Neuron (in vitro differentiated cells): ENCODE results near the gene REV1.
"Not testable (repeated sequence)": the region's sequence is repeated elsewhere in the genome, so short reads cannot be mapped to it uniquely, and the experiment has no call there.

Experiments
- H2AFZ ChIP-seq: one replicate; pipeline ENCODE4 v1.6.1; 2013; ENCODE audit warnings: low read depth, mild to moderate bottlenecking, inconsistent platforms, low read length, moderate library complexity
- H3K27me3 ChIP-seq: one replicate; pipeline ENCODE4 v1.6.1; 2013; ENCODE audit warnings: low read length; ENCODE audit not compliant: insufficient read depth
- H3K36me3 ChIP-seq: one replicate; pipeline ENCODE4 v1.6.1; 2013; ENCODE audit warnings: low read length; ENCODE audit not compliant: insufficient read depth
- H3K4me1 ChIP-seq: one replicate; pipeline ENCODE4 v1.6.1; 2013; ENCODE audit warnings: low read length; ENCODE audit not compliant: insufficient read depth
- H3K4me3 ChIP-seq: 2 replicates; pipeline ENCODE4 v1.5.1; 2013; ENCODE audit warnings: mild to moderate bottlenecking, low read length, moderate library complexity
- H3K9me3 ChIP-seq: one replicate; pipeline ENCODE4 v1.6.1; 2013; ENCODE audit warnings: low read length

The REV1 gene

GRCh38 chr2:99478632-99479031, 11.2 kb downstream of the REV1 start:
- no peaks in the 10 kb centered on the region for H3K27me3 ChIP-seq
- H3K4me3 ChIP-seq = no peak overlapping the region
- H3K4me1 ChIP-seq = no peaks in the 10 kb centered on the region
- no peak overlapping the region for H2AFZ ChIP-seq
- peaks cover 3% of the 10 kb centered on the region for H3K9me3 ChIP-seq
- H3K36me3 ChIP-seq = no peaks in the 10 kb centered on the region

GRCh38 chr2:99477054-99477453, 12.8 kb downstream of the REV1 start:
- Histone ChIP-seq H3K27me3 (no peaks in the 10 kb centered on the region), H3K9me3 (peaks cover 3% of the 10 kb centered on the region), H3K36me3 (no peaks in the 10 kb centered on the region), H3K4me3 (no peak overlapping the region), H2AFZ (no peak overlapping the region), H3K4me1 (no peaks in the 10 kb centered on the region)

GRCh38 chr2:99476629-99477028, 13.2 kb downstream of the REV1 start:
- Histone ChIP-seq H2AFZ (no peak overlapping the region), H3K36me3 (no peaks in the 10 kb centered on the region), H3K9me3 (peaks cover 3% of the 10 kb centered on the region), H3K4me1 (no peaks in the 10 kb centered on the region), H3K27me3 (no peaks in the 10 kb centered on the region), H3K4me3 (no peak overlapping the region)

- not testable (repeated sequence) for H3K9me3 ChIP-seq, H3K4me3 ChIP-seq, H2AFZ ChIP-seq, H3K27me3 ChIP-seq, H3K36me3 ChIP-seq, H3K4me1 ChIP-seq
These were observed 14.7 kb downstream of the REV1 start for GRCh38 chr2:99475095-99475494.

- Histone ChIP-seq H3K27me3 (no peaks in the 10 kb centered on the region), H3K9me3 (peaks cover 5% of the 10 kb centered on the region), H3K4me3 (no peak overlapping the region), H2AFZ (no peak overlapping the region), H3K4me1 (no peaks in the 10 kb centered on the region), H3K36me3 (no peaks in the 10 kb centered on the region)
These were observed 16.2 kb downstream of the REV1 start for GRCh38 chr2:99473518-99474083.

GRCh38 chr2:99472600-99472960, 17.2 kb downstream of the REV1 start:
- Histone ChIP-seq H3K9me3 (peaks cover 5% of the 10 kb centered on the region), H3K4me3 (no peak overlapping the region), H2AFZ (no peak overlapping the region), H3K27me3 (no peaks in the 10 kb centered on the region), H3K36me3 (no peaks in the 10 kb centered on the region), H3K4me1 (no peaks in the 10 kb centered on the region)

GRCh38 chr2:99471654-99472599, 17.9 kb downstream of the REV1 start:
- Histone ChIP-seq H3K4me1 (no peaks in the 10 kb centered on the region), H3K4me3 (no peak overlapping the region), H2AFZ (no peak overlapping the region), H3K36me3 (no peaks in the 10 kb centered on the region), H3K27me3 (no peaks in the 10 kb centered on the region), H3K9me3 (peaks cover 5% of the 10 kb centered on the region)

GRCh38 chr2:99470957-99471356, 18.9 kb downstream of the REV1 start:
- Histone ChIP-seq H3K4me3 (no peak overlapping the region), H3K4me1 (no peaks in the 10 kb centered on the region), H3K27me3 (no peaks in the 10 kb centered on the region), H2AFZ (no peak overlapping the region), H3K36me3 (peaks cover 3% of the 10 kb centered on the region), H3K9me3 (peaks cover 5% of the 10 kb centered on the region)

GRCh38 chr2:99470459-99470858, 19.4 kb downstream of the REV1 start:
- H3K9me3 ChIP-seq, H3K27me3 ChIP-seq, H3K36me3 ChIP-seq, H3K4me1 ChIP-seq, H2AFZ ChIP-seq, H3K4me3 ChIP-seq: not testable (repeated sequence)

- H3K4me3 ChIP-seq = no peak overlapping the region
- H3K9me3 ChIP-seq = peaks cover 5% of the 10 kb centered on the region
- peaks cover 3% of the 10 kb centered on the region for H3K36me3 ChIP-seq
- H2AFZ ChIP-seq = no peak overlapping the region
- no peaks in the 10 kb centered on the region for H3K27me3 ChIP-seq
- H3K4me1 ChIP-seq = no peaks in the 10 kb centered on the region
These were observed 20.4 kb downstream of the REV1 start for GRCh38 chr2:99469394-99469793.

GRCh38 chr2:99468155-99468554, 21.7 kb downstream of the REV1 start:
- Histone ChIP-seq H2AFZ (no peak overlapping the region), H3K27me3 (no peaks in the 10 kb centered on the region), H3K9me3 (peaks cover 5% of the 10 kb centered on the region), H3K36me3 (peaks cover 6% of the 10 kb centered on the region), H3K4me3 (no peak overlapping the region), H3K4me1 (no peaks in the 10 kb centered on the region)

- no peak overlapping the region for H3K4me3 ChIP-seq
- peaks cover 6% of the 10 kb centered on the region for H3K9me3 ChIP-seq
- no peak overlapping the region for H2AFZ ChIP-seq
- no peaks in the 10 kb centered on the region for H3K27me3 ChIP-seq
- H3K4me1 ChIP-seq = no peaks in the 10 kb centered on the region
- H3K36me3 ChIP-seq = peaks cover 6% of the 10 kb centered on the region
These were observed 22.4 kb downstream of the REV1 start for GRCh38 chr2:99467390-99467789.

- H3K36me3 ChIP-seq = peaks cover 49% of the 10 kb centered on the region
- H3K4me1 ChIP-seq = no peaks in the 10 kb centered on the region
- H2AFZ ChIP-seq = no peak overlapping the region
- H3K9me3 ChIP-seq = peaks cover 6% of the 10 kb centered on the region
- no peaks in the 10 kb centered on the region for H3K27me3 ChIP-seq
- no peak overlapping the region for H3K4me3 ChIP-seq
These were observed 27.9 kb downstream of the REV1 start for GRCh38 chr2:99461828-99462483.
